HEK293T (cell line): ENCODE results near the gene CENATAC.
"Not testable (repeated sequence)": the region's sequence is repeated elsewhere in the genome, so short reads cannot be mapped to it uniquely, and the experiment has no call there.

Source experiments
- CTCF ChIA-PET: fragments of 350-600 bp; formaldehyde crosslinking; extraction: SDS; loops from one replicate; lab custom pipeline; 2021; ENCODE audit warnings: antibody characterized with exemption, inconsistent platforms; lab: Yijun Ruan, JAX
- POLR2A ChIA-PET: fragments of 350-600 bp; formaldehyde crosslinking; extraction: SDS; loops from one replicate; lab custom pipeline; 2020; ENCODE audit warnings: antibody characterized with exemption, inconsistent platforms; lab: Yijun Ruan, JAX
- DNase-seq: peaks from one replicate; pipeline ENCODE4 v3.0.0; 2012; ENCODE audit warnings: mixed read lengths; ENCODE audit errors: extremely low spot score
- ARNT ChIP-seq: fragments of 450-650 bp; IDR thresholded peaks from 2 replicates; pipeline ENCODE4 v1.6.1; 2017; ENCODE audit warnings: mild to moderate bottlenecking
- BHLHE40 ChIP-seq: fragments of 450-650 bp; IDR thresholded peaks from 2 replicates; pipeline ENCODE4 v1.6.1; 2016; ENCODE audit warnings: mild to moderate bottlenecking, moderate library complexity, borderline replicate concordance
- ELF4 ChIP-seq: fragments of 450-650 bp; IDR thresholded peaks from 2 replicates; pipeline ENCODE4 v1.6.1; 2017; ENCODE audit warnings: antibody characterized with exemption
- FOXA1 ChIP-seq: fragments of 450-650 bp; IDR thresholded peaks from 2 replicates; pipeline ENCODE4 v1.6.1; 2016; ENCODE audit warnings: mild to moderate bottlenecking
- FOXK2 ChIP-seq: fragments of 450-650 bp; IDR thresholded peaks from 2 replicates; pipeline ENCODE4 v1.6.1; 2016; ENCODE audit warnings: mild to moderate bottlenecking
- FOXM1 ChIP-seq: fragments of 450-650 bp; IDR thresholded peaks from 2 replicates; pipeline ENCODE4 v1.6.1; 2017; ENCODE audit warnings: mild to moderate bottlenecking, borderline replicate concordance
- HDGF ChIP-seq: fragments of 450-650 bp; IDR thresholded peaks from 2 replicates; pipeline ENCODE4 v1.6.1; 2017; ENCODE audit warnings: antibody characterized with exemption, borderline replicate concordance
- L3MBTL2 ChIP-seq: fragments of 450-650 bp; conservative IDR thresholded peaks from 2 replicates; pipeline ENCODE4 v1.6.1; 2016; ENCODE audit warnings: mild to moderate bottlenecking
- LEF1 ChIP-seq: fragments of 450-650 bp; IDR thresholded peaks from 2 replicates; pipeline ENCODE4 v1.6.1; 2017; ENCODE audit warnings: mild to moderate bottlenecking, borderline replicate concordance
- NFRKB ChIP-seq: fragments of 450-650 bp; IDR thresholded peaks from 2 replicates; pipeline ENCODE4 v1.6.1; 2016; ENCODE audit warnings: mild to moderate bottlenecking, moderate library complexity
- PKNOX1 ChIP-seq: fragments of 450-650 bp; IDR thresholded peaks from 2 replicates; pipeline ENCODE4 v1.6.1; 2016
- SP1 ChIP-seq: fragments of 450-650 bp; IDR thresholded peaks from 2 replicates; pipeline ENCODE4 v1.6.1; 2017
- SUZ12 ChIP-seq: fragments of 450-650 bp; IDR thresholded peaks from 2 replicates; pipeline ENCODE4 v1.6.1; 2016; ENCODE audit warnings: mild to moderate bottlenecking
- TARDBP ChIP-seq: fragments of 450-650 bp; IDR thresholded peaks from 2 replicates; pipeline ENCODE4 v1.6.1; 2016
- ZNF384 ChIP-seq: fragments of 450-650 bp; IDR thresholded peaks from 2 replicates; pipeline ENCODE4 v1.6.1; 2016

The CENATAC gene

GRCh38 chr11:118973985-118974384, 24.0 kb upstream of the CENATAC start:
- DNase-seq, result no peak
- POLR2A ChIA-PET, result no interaction called here
- TF ChIP-seq PKNOX1, result no peak
- TF ChIP-seq ELF4, result no peak
- TF ChIP-seq ARNT, result no peak
- TF ChIP-seq SP1, result no peak
- TF ChIP-seq NFRKB, result no peak
- no peak for TF ChIP-seq L3MBTL2
- TF ChIP-seq BHLHE40, result no peak
- no peak for TF ChIP-seq TARDBP
- CTCF ChIA-PET, result no interaction called here

DNA sequence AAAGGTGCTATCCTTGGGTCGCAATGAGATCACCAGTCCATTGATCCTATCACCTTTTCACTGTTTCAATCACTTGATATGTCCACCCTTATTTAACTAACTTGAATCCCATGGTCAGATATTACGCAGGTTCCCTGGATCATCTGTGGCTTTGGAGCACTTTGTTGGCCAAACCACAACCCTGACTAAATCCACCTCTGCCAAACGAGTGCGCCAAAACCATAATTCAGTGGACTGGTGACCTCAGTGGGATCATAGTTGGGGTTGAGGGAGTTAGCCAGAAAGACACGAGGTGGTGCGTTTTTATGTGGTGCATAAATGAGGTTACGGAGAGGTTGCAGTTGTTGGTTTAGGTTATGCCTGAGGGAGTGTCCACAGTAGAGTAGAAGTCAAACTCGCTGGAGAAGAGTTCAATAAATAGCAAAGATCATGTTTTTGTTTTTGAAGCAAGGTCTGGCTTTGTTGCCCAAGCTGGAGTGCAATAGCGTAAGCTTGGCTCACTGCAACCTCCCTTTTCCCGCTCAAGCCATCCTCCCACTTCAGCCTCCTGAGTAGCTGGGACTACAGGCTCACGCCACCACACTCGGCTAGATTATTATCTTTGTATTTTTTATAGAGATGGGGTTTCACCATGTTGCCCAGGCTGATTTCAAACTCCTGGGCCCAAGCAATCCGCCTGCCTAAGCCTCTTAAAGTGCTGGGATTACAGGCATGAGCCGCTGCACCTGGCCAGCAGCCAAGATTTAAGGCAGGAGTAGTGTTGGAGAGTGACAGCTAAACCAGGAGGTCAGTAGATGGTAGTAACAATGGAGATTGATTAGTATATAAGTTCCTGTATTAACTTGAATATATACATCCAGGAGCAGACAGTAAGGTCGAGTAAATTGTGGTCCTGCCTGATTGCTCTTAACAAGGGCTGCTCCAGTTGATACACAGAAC, 21.9 kb upstream of the CENATAC start:
- ChIA-PET POLR2A (no interaction called here), CTCF (no interaction called here)
- TF ChIP-seq PKNOX1 (peak; percentile 65), ELF4 (no peak)
- DNase-seq, result no peak

DNA sequence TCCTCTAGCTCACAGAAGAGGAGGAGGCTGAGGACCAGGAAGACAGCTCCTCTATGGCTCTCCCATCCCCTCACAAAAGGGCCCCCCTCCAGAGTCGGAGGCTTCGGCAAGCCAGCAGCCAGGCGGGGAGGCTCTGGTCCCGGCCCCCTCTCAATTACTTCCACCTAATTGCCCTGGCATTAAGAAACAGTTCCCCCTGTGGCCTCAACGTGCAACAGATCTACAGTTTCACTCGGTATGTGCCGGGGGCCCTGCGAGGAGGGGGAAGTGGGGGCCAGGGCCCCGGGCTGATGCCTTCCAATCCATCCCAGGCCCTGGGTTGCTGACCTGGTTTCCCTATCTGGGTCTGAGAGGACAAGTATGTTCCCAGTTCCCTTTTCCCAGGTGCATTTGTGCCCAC, 18.5 kb upstream of the CENATAC start:
- ChIA-PET POLR2A (interaction anchor here (0.6 kb wide), 1 partner anchor 37 kb away, joined by 3 read pairs; no protein-coding TSS in a partner anchor), CTCF (interaction anchor here (0.5 to 0.7 kb wide), 2 partner anchors 73 to 169 kb away, joined by 3 read pairs; no protein-coding TSS in a partner anchor)
- TF ChIP-seq TARDBP (no peak), SUZ12 (no peak), ELF4 (no peak), NFRKB (no peak), LEF1 (no peak), FOXM1 (no peak), PKNOX1 (no peak), ZNF384 (no peak), L3MBTL2 (no peak), BHLHE40 (no peak), FOXK2 (no peak), HDGF (no peak)
- DNase-seq, result peak; percentile 55

- ChIA-PET CTCF (no interaction called here), POLR2A (no interaction called here)
- TF ChIP-seq FOXM1 (no peak), BHLHE40 (no peak), ZNF384 (no peak), ARNT (no peak), FOXK2 (no peak), L3MBTL2 (no peak), FOXA1 (no peak), SUZ12 (no peak), NFRKB (no peak)
- DNase-seq, result no peak
Measured at GRCh38 chr11:118980191-118980881, 17.6 kb upstream of the CENATAC start.

- ChIA-PET CTCF (interaction anchor here (0.7 kb wide), 1 partner anchor 77 kb away, joined by 6 read pairs; no protein-coding TSS in a partner anchor), POLR2A (interaction anchor here (1.7 kb wide), 1 partner anchor 13 kb away, joined by 6 read pairs; the partner anchor contains the start of gene CENATAC)
- not testable (repeated sequence) for DNase-seq
Measured at GRCh38 chr11:118984337-118984736, 13.6 kb upstream of the CENATAC start.

DNA sequence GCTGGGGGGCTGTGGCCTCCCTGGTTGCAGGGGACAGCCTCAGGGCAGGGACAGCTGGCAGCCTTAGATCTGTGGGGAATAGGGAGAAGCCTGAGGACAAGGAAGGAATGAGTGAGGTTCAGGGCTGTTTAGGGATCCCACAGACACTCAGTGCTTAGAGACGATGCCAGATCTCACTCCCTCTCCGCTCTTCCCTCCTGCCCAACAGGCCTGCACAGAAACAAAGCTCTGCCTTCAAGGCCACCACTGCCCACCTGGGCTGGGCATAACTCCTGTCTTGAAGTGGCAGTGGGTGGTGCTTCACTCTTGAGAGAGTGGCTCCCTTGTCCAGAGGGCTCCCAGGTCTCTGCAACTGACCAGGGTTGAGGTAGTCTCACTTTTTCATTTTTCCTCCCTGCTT, 13.1 kb upstream of the CENATAC start:
- no peak for DNase-seq
- CTCF ChIA-PET, result no interaction called here
- TF ChIP-seq ZNF384 (no peak), ELF4 (no peak), LEF1 (no peak), FOXM1 (no peak), NFRKB (no peak), TARDBP (no peak), HDGF (no peak), SP1 (no peak), PKNOX1 (no peak)
- POLR2A ChIA-PET, result interaction anchor here (1.7 kb wide), 1 partner anchor 13 kb away, joined by 6 read pairs; the partner anchor contains the start of gene CENATAC
